ENCODE measurements around the gene KCNMA1. TPM values are rescaled to one million over a fixed set of nuclear protein-coding genes. Genes with fewer than 3 reads are reported as not detected.
"Not testable (repeated sequence)": the region's sequence is repeated elsewhere in the genome, so short reads cannot be mapped to it uniquely, and the experiment has no call there.

Gene KCNMA1
- total RNA-seq, 1 donor from 2014 or later: not detected

- no peak for DNase-seq (ENCODE audit: low read depth in 2 of 2)
Measured at GRCh38 chr10:77398986-77399755, 238.4 kb downstream of the KCNMA1 start.

DNA sequence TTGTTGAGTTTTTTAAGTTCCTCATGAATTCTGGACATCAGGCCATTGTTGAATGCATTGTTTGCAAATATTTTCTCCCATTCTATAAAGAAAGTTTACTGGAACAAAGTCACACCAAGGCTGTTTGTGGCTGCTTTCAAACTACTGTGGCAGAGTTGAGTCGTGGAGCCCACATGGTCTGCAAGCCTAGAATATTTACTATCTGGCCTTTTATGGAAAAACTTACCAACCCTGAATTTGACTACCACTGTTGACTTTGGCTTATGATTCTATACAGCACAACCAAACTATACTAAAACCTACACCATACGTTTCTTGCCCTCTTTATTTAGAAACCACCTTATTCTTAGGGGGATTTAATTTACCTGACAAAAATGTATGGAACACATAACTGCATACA is 239.1 kb downstream of the KCNMA1 start:
- peak in 1 of 2 donors; percentile 20 for DNase-seq (ENCODE audit: low read depth in 2 of 2)

GRCh38 chr10:77397103-77397502 is 240.5 kb downstream of the KCNMA1 start:
- no peak for DNase-seq (ENCODE audit: low read depth in 2 of 2)

DNA sequence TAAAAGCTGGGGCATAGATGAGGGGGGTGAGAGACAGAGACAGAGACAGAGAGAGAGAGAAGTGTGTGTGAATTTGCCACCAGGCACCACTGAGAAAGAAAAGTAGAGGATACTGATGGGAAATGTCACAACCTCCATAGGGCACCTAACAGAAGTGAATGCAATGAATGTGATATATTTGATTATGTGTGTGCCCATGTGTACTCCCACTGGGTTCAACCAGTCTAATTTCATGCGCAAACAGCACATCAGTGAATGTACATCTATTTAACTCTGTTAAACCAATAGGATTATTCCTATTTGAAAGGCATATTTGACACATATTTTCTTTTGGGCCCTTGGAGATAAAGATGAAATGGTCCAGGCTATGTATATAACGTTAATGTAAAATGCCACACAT is 241.3 kb downstream of the KCNMA1 start:
- DNase-seq (ENCODE audit: low read depth in 2 of 2): no peak

DNA sequence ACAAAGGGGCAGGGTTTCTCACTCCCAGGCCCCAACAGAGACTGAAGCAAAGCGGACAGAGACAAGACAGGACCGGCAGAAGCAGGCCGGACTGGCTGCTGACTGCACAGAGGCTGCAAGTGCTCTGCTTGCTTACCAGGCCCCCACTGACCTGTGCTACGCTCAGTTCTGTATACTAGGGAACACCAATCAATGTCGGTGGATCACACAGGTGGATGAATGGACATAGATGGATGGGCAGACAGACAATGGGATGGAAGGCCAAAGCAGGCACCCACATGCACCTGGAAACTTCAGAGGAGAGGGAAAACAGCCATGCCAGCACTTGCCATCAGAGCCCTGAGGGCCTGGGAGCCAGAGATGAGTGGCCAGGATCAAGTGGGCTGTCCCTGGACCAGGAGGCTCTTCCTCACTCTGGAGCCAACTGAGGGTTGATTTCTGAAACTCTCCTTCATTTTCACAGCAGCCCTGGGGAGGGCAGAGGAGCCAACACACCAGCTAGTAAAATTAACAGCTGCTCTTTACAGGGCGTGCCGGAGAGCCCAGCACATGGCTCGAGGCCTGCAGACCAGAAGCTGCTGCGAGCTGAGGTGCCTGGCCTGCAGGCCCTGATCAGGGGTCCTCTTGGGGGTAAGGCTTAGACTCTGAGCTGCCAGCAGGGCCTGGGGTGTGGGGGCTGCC is 243.6 kb downstream of the KCNMA1 start:
- DNase-seq (ENCODE audit: low read depth in 2 of 2): no peak

DNA sequence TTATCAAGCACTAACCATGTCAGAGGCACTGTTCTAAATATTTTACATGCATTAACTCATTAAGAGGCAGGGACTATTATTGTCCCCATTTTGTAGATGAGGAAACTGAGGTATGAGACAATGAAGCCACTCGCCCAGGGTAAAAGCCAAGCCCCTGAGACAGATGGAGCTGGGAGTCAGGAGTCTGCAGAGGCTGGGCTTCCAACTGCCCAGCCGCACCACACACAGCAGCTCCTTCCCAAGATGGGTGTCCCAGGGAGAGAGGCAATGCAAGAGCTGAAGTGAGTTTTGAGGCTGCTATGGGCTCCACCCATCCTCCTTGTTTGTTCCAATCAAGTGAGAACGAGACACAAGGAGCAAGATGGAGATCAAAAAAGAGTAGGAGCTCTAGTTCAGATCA is 244.2 kb downstream of the KCNMA1 start:
- DNase-seq (ENCODE audit: low read depth in 2 of 2): no peak

- DNase-seq (ENCODE audit: low read depth in 2 of 2): peak; percentile 54 to 98
Measured at GRCh38 chr10:77392851-77393250, 244.8 kb downstream of the KCNMA1 start.

DNA sequence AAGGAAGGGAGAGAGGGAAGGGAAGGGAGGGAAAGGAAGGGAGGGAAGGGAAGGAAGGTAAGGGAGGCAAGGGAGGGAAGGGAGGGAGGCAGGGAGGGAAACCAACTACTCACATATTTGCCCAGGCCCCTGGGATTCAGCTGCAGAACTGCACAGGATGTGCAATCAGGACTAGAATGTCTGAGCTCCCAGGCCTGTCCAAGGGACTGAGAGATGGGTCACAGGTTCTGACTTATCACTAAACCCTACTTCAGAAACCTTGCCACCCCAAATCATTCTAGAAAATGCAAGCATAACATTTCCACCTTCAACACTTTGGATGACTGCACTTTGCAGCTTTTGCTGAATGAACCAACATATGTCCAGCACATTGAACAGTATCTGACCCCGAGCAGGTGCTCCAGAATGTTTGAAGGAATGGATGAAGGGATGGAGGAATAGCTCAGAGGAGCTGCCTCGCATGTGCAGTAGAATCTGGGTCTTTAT is 245.3 kb downstream of the KCNMA1 start:
- DNase-seq (ENCODE audit: low read depth in 2 of 2): peak; percentile 15 to 66

DNA sequence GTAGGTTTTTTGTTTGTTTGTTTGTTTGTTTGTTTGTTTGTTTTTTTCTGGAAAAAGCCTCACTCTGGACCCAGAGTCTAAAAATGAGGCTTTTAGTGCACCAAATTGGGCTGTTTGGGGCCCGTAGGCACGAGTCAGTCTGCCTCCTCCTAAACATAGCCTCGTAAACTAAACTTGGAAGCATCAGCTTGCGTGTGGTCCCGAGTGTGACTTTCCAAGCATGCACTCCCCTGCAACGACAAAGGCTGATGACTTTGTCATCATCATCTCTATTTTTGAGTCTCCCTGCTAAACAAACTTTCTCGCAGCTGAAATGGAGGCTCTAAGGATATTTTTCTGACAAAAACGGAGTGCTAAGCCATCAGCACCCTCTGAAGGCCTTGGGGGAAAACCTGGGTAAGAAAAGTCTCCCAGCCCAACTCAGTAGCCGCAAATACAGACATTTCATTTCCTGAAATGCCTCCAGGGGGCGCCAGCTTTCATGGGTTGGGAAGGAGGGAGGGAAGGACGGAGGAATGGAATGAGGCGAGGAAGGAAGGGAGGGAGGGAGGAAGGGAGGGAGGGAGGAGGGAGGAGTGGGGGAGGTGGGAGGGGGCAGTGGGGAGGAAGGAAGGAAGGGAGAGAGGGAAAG is 245.9 kb downstream of the KCNMA1 start:
- DNase-seq (ENCODE audit: low read depth in 2 of 2): peak; percentile 67 to 80

- DNase-seq (ENCODE audit: low read depth in 2 of 2): no peak
Measured at GRCh38 chr10:77390481-77390891, 247.1 kb downstream of the KCNMA1 start.

DNA sequence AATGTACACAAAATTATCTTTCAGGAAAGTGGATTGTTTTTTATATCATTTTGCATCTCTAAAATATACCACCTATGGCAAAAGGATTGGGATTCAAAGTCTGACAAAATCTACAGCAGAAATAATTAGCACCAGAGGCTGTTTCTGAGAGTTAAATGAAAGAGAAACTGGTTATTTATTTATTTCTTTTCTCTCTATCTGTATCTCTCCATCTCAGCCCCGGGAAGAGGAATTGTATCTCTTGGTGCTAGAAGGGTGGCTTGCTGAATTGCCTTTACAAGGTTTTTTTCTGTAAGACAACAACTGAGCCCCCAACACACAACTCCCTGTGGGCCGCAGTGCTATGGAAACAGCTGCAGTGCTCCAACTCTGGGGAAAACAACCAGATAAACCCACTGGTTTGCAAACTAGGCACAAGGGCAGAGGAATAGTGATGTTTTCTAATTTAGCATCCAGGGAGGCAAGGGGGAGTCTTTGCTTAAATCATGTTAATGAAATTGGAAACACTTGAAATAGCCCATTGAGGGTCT is 249.0 kb downstream of the KCNMA1 start:
- DNase-seq (ENCODE audit: low read depth in 2 of 2): no peak

DNA sequence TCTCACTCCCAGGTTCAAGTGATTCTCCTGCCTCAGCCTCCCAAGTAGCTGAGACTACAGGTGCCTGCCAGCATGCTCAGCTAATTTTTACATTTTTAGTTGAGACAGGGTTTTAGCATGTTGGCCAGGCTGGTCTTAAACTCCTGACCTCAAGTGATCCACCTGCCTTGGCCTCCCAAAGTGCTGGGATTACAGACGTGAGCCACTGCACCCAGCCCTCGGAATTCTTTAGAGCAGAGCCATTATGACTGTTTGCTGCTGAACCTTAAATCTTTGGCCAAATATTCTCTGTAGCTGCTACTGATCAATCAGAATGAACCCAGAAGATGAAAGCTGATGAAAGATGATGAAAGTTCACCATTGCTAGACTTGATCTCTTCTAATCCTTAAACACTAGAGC is 249.9 kb downstream of the KCNMA1 start:
- DNase-seq (ENCODE audit: low read depth in 2 of 2): not testable (repeated sequence)

DNA sequence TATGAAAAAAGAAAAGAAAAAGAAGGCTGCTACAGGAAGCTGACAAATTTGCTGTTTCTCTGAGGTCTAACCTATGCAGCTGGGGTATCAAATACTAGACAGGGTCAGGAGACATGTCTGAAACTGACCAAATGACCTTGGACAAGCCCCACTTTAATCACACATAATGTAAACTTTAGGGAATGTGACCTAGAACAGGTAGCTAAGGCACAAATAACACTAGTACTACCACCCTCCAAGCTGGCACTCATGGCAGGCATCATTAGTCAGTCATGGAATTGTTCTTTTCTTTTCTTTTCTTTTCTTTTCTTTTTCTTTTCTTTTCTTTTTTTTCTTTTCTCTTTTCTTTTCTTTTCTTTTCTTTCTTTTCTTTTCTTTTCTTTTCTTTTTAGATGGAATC is 250.4 kb downstream of the KCNMA1 start:
- DNase-seq (ENCODE audit: low read depth in 2 of 2): no peak

GRCh38 chr10:77386838-77387237 is 250.8 kb downstream of the KCNMA1 start:
- peak; percentile 52 to 81 for DNase-seq (ENCODE audit: low read depth in 2 of 2)

- no peak for DNase-seq (ENCODE audit: low read depth in 2 of 2)
Measured at GRCh38 chr10:77386365-77386764, 251.2 kb downstream of the KCNMA1 start.

DNA sequence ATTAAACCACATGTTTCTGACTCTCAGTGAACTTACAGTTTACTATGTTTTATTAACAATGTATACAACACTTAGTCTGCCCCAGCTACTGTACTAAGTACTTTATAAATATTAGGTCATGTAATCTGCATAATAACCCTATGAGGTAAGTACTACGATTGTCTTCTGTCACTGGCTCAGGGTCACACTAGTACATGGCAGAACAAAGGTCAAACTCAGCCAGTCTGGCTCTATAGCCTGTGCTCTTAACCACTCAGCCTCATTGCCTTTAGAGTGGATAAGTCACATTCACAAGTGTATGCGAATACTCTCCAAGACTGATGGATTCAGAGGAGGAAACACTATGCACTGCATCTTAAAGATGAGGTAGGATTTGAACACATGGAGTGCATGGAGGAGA is 252.3 kb downstream of the KCNMA1 start:
- no peak for DNase-seq (ENCODE audit: low read depth in 2 of 2)

- peak in 1 of 2 donors; percentile 38 for DNase-seq (ENCODE audit: low read depth in 2 of 2)
Measured at GRCh38 chr10:77383861-77384553, 253.6 kb downstream of the KCNMA1 start.

GRCh38 chr10:77381750-77382149 is 255.9 kb downstream of the KCNMA1 start:
- DNase-seq (ENCODE audit: low read depth in 2 of 2): no peak

- no peak for DNase-seq (ENCODE audit: low read depth in 2 of 2)
Measured at GRCh38 chr10:77380723-77381122, 256.9 kb downstream of the KCNMA1 start.

GRCh38 chr10:77380191-77380590 is 257.4 kb downstream of the KCNMA1 start:
- DNase-seq (ENCODE audit: low read depth in 2 of 2): no peak

All from lung microvascular endothelial cell (primary cell).